Measurements from ENCODE around the gene TLR6. TPM values are rescaled to one million over a fixed set of nuclear protein-coding genes. Genes with fewer than 3 reads are reported as not detected.
A peak's percentile ranks its signal among the peaks of the same experiment; 100 is the strongest.

TLR6 gene
- total and polyA plus RNA-seq, 10 of the 15 experiments (the other 5 are each of a cell fraction or from before 2014, with no cell fraction given), result 1.1 to 49.4 (median 12.5) TPM

DNA sequence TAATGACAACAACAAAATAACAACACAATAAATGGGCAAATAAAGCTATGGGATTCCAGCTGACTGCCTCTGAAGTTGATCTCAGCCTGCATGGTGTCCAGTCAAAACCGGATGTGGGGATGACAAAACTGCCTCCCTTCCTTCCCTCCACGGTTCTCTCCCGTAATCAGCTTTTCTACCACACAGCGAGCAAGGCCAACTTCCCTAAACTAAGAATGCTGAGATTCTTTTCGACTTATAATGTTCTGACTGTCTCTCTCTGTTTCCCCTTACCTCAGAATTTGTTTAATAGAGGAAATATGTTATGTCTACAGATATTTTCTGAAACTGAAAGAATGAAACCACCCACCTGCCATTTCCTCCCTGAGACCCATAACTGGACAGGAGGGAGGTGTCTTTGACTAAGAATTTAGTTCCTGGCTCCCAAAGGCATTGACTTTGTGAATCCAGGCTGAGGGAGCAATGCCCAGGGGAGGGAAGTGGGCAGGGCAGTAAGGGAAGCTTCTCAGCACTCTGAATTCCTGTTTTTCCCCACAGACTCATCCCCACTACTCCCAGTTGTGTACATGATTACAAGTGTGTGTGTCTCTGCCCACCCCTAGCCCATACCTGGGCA, 51.0 kb downstream of the TLR6 start (continued):
- TF ChIP-seq, protein P1, sequence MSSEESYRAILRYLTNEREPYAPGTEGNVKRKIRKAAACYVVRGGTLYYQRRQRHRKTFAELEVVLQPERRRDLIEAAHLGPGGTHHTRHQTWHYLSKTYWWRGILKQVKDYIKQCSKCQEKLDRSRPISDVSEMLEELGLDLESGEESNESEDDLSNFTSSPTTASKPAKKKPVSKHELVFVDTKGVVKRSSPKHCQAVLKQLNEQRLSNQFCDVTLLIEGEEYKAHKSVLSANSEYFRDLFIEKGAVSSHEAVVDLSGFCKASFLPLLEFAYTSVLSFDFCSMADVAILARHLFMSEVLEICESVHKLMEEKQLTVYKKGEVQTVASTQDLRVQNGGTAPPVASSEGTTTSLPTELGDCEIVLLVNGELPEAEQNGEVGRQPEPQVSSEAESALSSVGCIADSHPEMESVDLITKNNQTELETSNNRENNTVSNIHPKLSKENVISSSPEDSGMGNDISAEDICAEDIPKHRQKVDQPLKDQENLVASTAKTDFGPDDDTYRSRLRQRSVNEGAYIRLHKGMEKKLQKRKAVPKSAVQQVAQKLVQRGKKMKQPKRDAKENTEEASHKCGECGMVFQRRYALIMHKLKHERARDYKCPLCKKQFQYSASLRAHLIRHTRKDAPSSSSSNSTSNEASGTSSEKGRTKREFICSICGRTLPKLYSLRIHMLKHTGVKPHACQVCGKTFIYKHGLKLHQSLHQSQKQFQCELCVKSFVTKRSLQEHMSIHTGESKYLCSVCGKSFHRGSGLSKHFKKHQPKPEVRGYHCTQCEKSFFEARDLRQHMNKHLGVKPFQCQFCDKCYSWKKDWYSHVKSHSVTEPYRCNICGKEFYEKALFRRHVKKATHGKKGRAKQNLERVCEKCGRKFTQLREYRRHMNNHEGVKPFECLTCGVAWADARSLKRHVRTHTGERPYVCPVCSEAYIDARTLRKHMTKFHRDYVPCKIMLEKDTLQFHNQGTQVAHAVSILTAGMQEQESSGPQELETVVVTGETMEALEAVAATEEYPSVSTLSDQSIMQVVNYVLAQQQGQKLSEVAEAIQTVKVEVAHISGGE (CRISPR knock-in tag; IDR thresholded peaks at IDR 0.05), result no peak
- TF ChIP-seq POU2F2 (IDR thresholded peaks at IDR 0.05; ENCODE audit: borderline replicate concordance, low read depth, low read length) (peak; percentile 86; the same call in 2 of the 3 replicates), NFYB (IDR thresholded peaks at IDR 0.05; ENCODE audit: insufficient read depth, low read depth, low read length) (no peak), ZNF217 (IDR thresholded peaks at IDR 0.05) (no peak; the same call in 1 of the 2 replicates), SREBF2 (IDR thresholded peaks at IDR 0.05; ENCODE audit: low read length) (no peak)
- TF ChIP-seq, protein P2, sequence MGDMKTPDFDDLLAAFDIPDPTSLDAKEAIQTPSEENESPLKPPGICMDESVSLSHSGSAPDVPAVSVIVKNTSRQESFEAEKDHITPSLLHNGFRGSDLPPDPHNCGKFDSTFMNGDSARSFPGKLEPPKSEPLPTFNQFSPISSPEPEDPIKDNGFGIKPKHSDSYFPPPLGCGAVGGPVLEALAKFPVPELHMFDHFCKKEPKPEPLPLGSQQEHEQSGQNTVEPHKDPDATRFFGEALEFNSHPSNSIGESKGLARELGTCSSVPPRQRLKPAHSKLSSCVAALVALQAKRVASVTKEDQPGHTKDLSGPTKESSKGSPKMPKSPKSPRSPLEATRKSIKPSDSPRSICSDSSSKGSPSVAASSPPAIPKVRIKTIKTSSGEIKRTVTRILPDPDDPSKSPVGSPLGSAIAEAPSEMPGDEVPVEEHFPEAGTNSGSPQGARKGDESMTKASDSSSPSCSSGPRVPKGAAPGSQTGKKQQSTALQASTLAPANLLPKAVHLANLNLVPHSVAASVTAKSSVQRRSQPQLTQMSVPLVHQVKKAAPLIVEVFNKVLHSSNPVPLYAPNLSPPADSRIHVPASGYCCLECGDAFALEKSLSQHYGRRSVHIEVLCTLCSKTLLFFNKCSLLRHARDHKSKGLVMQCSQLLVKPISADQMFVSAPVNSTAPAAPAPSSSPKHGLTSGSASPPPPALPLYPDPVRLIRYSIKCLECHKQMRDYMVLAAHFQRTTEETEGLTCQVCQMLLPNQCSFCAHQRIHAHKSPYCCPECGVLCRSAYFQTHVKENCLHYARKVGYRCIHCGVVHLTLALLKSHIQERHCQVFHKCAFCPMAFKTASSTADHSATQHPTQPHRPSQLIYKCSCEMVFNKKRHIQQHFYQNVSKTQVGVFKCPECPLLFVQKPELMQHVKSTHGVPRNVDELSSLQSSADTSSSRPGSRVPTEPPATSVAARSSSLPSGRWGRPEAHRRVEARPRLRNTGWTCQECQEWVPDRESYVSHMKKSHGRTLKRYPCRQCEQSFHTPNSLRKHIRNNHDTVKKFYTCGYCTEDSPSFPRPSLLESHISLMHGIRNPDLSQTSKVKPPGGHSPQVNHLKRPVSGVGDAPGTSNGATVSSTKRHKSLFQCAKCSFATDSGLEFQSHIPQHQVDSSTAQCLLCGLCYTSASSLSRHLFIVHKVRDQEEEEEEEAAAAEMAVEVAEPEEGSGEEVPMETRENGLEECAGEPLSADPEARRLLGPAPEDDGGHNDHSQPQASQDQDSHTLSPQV (IDR thresholded peaks at IDR 0.05), result no peak
